PFSK-1 (cell line): ENCODE data around the gene PJVK.

Source experiments
- FOXP2 ChIP-seq: optimal IDR thresholded peaks from 2 replicates; pipeline ENCODE3; 2011; ENCODE audit warnings: borderline replicate concordance, control low read depth, inconsistent platforms; ENCODE audit not compliant: insufficient read depth; ENCODE audit errors: extremely low read length, extremely low read depth
- POLR2AphosphoS5 ChIP-seq: IDR thresholded peaks from 2 replicates; pipeline ENCODE4 v1.6.1; 2012; ENCODE audit warnings: low read depth, mild to moderate bottlenecking, control low read depth, low read length, moderate library complexity
- REST ChIP-seq, 2 experiments: IDR thresholded peaks; 2 replicates each; pipeline versions ENCODE4 v1.6.1 to v1.8.0; 2011 to 2012; ENCODE audit warnings: low read depth in 2 of 2, low read length in 2 of 2, control low read depth in 1 of 2, inconsistent platforms in 1 of 2, mild to moderate bottlenecking in 1 of 2, moderate library complexity in 1 of 2; ENCODE audit not compliant: insufficient read depth in 1 of 2
- SIN3A ChIP-seq: IDR thresholded peaks from 2 replicates; pipeline ENCODE4 v1.6.1; 2012; ENCODE audit warnings: mild to moderate bottlenecking, low read length, moderate library complexity, borderline replicate concordance; ENCODE audit not compliant: insufficient read depth
- TAF1 ChIP-seq: IDR thresholded peaks from 2 replicates; pipeline ENCODE4 v1.6.1; 2012; ENCODE audit warnings: low read length, control low read depth, borderline replicate concordance; ENCODE audit not compliant: insufficient read depth

Gene PJVK

GRCh38 chr2:178484245-178485041 lies 33.3 kb downstream of the PJVK start:
- TF ChIP-seq FOXP2 (no peak), POLR2AphosphoS5 (no peak), TAF1 (no peak), REST (IDR thresholded peaks at IDR 0.05; ENCODE audit: insufficient read depth in 1 of 2, low read depth in 2 of 2, low read length in 2 of 2) (no peak), SIN3A (no peak)

- no peak for TF ChIP-seq REST (IDR thresholded peaks at IDR 0.05; ENCODE audit: insufficient read depth in 1 of 2, low read depth in 2 of 2, low read length in 2 of 2)
- no peak for TF ChIP-seq SIN3A
- TF ChIP-seq TAF1, result no peak
Observed at GRCh38 chr2:178485356-178485755, 34.2 kb downstream of the PJVK start.

- TF ChIP-seq SIN3A (no peak), POLR2AphosphoS5 (no peak), TAF1 (no peak)
Observed at GRCh38 chr2:178491612-178492011, 40.4 kb downstream of the PJVK start.

- no peak for TF ChIP-seq TAF1
- TF ChIP-seq POLR2AphosphoS5, result no peak
- TF ChIP-seq FOXP2, result no peak
- TF ChIP-seq REST (IDR thresholded peaks at IDR 0.05; ENCODE audit: insufficient read depth in 1 of 2, low read depth in 2 of 2, low read length in 2 of 2), result no peak
- TF ChIP-seq SIN3A, result no peak
Observed at GRCh38 chr2:178496049-178496448, 44.9 kb downstream of the PJVK start.

GRCh38 chr2:178498137-178498536 lies 47.0 kb downstream of the PJVK start:
- TF ChIP-seq TAF1 (no peak), SIN3A (no peak), REST (IDR thresholded peaks at IDR 0.05; ENCODE audit: insufficient read depth in 1 of 2, low read depth in 2 of 2, low read length in 2 of 2) (no peak), POLR2AphosphoS5 (no peak), FOXP2 (no peak)
